NT2/D1 (cell line): Measurements from ENCODE around the gene BCL7C.

Source experiments
- SUZ12 ChIP-seq: IDR thresholded peaks from 2 replicates; pipeline ENCODE4 v1.6.1; 2011; ENCODE audit not compliant: insufficient read length, insufficient read depth; ENCODE audit errors: extremely low read depth
- YY1 ChIP-seq: IDR thresholded peaks from 2 replicates; pipeline ENCODE4 v1.6.1; 2011; ENCODE audit not compliant: insufficient read length, insufficient read depth
- ZNF274 ChIP-seq: IDR thresholded peaks from 2 replicates; pipeline ENCODE4 v1.6.1; 2011; ENCODE audit warnings: mild to moderate bottlenecking, low read depth, low read length

DNA sequence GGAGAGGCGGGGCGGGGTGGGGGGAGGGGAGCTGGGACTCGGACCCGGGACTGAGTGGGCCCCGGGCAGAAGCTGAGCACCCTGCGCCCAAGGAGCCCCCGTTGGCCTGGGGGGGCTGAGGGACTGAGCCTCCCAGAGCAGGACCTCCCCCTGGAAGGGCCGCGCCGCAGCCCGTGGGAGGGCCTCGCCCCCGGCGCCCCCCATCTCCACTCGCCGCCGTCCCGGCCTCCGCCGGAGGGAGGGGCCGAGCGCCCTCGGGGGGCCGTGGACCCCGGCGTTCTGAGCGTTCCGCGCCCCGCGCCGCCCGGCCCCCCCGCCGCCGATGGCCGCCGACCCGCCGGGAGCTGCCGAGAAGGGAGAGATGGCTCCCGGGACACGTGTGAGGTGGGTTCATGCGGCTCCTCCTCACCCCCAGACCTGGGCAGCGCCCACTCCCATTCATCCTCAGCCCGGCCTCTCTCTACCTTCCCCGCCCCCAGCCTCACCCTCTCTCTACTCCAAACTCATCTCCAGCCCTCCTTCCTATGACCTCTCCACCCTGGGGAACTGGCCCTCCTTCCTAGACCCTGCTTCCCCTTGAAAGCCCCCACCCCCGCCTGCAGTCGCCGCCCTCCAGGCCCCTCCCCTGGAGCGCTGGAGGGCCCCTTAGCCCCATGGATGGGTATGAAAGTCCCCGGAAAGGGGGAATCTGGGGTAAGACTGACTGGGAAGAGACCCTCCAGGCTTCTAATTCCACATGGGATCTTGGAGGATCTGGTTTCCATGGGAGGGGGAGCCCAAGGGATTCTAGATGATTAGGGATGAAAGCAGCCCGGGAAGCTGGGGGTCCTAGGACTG is 30.4 kb upstream of the BCL7C start:
- TF ChIP-seq SUZ12 = no peak
- no peak for TF ChIP-seq ZNF274
- no peak for TF ChIP-seq YY1
